GM12873 (cell line): Measurements from ENCODE around the gene SARNP.

Experiments used
- CTCF ChIP-seq: IDR thresholded peaks from 2 replicates; pipeline ENCODE4 v1.5.1; 2012; ENCODE audit warnings: low read depth, mild to moderate bottlenecking, moderate library complexity, low read length, control low read depth; ENCODE audit not compliant: insufficient read depth; ENCODE audit errors: missing control alignments

Gene SARNP

DNA sequence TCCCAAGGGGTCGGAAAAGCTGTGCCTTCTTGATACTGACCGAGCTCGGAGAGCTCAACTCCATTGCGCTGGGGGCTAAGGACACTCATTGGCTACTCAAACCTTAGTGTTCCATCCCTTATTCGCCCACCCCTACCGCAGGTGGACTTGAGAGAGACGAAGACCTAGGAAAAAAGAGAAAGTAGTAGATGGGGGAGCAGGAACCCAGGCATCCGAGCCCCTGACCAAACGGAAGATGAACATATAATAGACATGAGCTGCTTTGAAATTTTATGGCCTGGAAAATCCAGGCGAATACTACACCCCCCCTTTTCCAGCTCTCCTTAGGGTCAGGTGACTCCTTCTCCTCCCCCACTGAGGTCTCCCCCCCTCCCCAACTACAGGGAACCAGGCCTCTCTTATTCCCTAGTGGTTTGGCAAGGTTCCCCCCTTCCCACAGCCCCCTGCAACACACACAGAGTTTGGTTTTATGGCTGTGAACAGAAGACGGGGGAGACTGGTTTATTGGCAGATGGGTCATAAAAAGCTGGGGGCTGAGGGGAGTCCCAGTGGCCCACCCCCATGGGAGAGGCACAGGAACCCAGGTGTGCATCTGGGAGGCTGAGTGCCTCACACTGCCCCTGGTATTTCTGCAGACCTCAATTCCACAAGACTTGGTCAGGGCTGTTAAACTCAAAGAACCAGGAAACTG is 73.0 kb downstream of the SARNP start:
- no peak for TF ChIP-seq CTCF

DNA sequence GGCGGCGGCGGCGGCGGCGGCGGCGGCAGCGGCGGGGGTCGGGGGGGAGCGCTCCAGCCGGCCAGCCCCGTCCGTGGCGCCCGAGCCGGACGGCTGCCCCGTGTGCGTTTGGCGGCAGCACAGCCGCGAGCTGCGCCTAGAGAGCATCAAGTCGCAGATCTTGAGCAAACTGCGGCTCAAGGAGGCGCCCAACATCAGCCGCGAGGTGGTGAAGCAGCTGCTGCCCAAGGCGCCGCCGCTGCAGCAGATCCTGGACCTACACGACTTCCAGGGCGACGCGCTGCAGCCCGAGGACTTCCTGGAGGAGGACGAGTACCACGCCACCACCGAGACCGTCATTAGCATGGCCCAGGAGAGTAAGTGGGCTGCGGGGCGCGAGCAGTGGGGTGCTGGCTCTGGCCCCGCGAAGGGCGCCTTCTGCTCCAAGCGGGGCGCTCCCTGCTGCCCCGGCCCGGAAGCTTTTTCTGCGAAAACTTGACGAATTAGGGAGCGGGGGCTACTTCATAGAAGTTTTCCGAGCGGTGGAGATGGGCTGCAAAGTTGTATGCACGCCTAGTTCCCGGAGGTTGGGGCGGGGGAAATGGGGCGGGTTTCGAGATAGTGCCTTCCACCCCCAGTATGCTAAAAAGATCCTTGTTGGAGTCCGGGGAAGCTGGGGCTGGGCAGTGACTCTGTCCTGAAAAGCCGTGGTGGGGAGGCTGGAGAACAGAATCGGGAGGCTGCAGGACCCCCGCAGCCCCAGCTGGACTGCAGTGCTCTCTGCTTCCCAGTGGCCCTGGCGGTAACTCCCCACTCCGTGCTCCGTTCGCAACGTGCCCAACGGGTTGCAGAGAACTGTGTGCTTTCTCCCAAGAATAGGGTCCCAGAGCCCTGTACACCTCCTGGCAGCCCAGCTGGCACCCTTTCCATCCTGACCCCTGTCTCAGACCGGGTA is 73.9 kb downstream of the SARNP start:
- peak; percentile 31 for TF ChIP-seq CTCF

DNA sequence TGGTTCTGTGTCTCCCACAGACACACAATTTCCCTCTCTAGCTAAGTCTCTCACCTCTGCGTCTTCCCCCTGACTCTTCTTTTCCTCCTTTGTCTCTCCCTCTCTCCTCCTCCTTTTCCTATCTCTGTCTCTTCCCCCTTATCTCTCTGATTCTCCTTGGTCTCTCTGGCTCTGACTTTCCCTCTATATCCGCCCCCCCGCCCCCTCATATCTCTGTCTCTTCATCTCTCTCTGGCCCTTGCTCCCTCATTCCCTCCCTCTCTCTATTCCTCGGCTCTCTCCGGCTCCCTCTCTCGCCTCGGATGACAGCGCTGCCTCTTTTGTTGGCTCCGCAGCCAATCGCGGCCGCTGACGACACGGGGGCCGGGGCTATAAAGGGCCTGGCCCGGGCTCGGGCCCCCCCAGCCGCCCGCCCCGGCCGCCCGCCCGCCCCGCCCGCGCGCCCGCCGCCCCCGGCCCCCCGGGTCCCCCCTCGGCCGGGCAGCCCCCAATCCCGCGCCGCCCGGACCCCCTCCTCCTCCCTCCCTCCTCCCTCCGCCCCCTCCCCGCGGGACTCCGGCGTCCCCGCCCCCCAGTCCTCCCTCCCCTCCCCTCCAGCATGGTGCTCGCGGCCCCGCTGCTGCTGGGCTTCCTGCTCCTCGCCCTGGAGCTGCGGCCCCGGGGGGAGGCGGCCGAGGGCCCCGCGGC is 74.7 kb downstream of the SARNP start, which contains the start of gene GDF11:
Gene GDF11 (plus strand): TSS at position 404 of the 687 bp plus-strand sequence. CDS start 195 bp downstream, at position 599.
- no peak for TF ChIP-seq CTCF

DNA sequence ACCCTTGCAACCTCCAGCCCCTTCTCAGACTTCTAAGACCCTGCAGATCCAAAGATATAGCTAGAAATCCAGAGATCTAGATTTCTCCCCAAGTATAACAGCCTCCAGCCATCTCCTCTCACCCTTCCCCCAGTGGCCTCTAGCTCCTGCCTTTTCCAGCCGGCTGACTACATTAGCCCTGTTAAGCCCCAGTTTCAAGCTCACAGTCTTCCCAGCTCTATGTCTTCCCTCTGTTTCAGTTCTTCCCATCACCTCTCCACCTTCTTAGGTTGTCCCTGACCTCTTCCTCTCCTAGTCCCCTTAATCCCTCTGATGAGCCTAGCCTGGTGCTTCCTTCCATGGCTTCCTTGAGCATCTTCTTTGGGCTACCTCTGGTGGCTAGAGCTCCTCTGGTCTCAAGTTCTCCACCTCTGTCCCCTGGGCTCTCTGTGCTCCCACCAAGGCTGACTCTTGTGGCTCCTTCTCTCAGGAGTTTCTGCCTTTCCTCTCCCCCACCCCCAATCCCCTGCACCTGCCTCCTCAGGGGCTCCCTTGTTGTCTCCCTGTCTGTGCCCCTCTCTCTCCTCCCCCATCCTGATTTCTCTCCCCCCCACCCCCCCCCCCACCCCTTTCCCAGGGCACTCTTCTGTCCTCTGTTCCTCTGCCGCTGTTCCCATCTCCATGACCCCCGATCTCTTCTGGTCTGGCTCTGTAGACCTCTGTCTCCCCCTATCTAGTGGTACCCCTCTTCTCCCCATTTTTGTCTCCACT is 75.4 kb downstream of the SARNP start:
- no peak for TF ChIP-seq CTCF

DNA sequence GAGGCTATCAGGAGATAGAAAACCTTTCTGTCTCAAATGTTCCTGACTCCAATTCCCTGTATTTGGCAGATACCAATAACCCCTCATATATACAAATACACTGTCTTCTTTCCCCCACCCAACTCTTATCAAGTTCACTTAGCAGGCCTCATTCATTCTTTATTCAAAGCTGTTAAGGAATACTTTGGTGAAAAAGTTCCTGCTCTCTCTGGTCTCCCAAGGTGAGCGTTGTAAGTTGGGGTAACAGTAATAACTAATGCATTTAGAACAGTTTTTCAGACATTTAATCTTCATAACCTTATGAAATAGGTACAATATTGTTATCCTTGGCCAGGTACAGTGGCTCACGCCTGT is 78.5 kb downstream of the SARNP start:
- TF ChIP-seq CTCF = no peak

DNA sequence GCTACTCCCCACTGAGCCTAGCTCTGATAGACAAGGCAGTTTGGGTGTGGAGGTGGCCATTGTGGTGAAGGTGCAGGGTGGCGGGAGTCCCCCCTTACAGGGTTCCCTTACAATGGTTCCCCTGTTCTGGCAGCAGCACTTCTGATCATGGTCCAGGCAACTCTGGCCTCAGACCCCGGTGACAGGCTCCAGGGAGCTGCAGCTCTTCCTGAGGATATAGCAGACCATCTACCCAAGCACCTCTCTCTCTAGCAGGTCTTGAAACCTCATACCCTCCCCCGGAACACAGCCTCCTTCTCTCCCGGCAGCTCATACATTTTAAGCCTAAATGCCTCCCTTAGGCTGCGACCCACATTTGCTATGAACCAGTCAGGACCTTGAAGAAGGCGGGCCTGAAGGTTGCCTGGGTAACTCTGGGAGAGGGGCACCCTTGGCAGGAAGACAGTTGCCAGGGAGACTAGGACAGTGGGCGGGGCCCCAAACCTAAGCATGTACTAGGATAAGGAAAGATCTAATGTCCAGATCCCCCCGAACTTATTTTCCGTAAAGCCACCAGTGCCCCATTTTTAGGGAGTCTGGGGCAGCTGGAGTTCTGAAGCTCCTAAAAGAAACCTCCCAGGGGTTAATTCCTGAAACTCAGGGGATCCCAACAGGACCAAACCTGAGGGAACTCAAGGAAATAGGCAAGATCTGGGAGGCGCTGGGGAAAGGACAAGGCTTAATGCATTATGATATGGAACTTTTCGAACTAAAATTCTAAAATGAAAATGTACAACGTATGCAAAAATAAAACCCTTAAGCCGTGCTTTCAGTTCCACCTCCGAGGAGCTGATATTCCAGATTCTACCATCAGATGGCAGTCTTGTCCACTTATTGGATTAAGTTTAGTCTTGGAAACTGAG is 79.2 kb downstream of the SARNP start:
- TF ChIP-seq CTCF = peak; percentile 66
